Muscle layer of duodenum (tissue), 2 donors: ENCODE measurements around the gene DSG2.

Experiments used
- H3K27ac ChIP-seq: one replicate; pipeline ENCODE4 v1.7.0; 2013; ENCODE audit warnings: mild to moderate bottlenecking, low read length
- H3K27me3 ChIP-seq: one replicate; pipeline ENCODE4 v1.7.0; 2013; ENCODE audit warnings: low read depth, mild to moderate bottlenecking, control low read depth, low read length
- H3K36me3 ChIP-seq, 2 donors: one replicate each; pipeline ENCODE4 v1.7.0; 2013; ENCODE audit warnings: low read length in 2 of 2, control low read depth in 1 of 2, mild to moderate bottlenecking in 1 of 2; ENCODE audit not compliant: insufficient read depth in 2 of 2, control insufficient read depth in 1 of 2
- H3K4me1 ChIP-seq, 2 donors: one replicate each; pipeline ENCODE4 v1.7.0; 2013; ENCODE audit warnings: low read length in 2 of 2, mild to moderate bottlenecking in 2 of 2, control low read depth in 1 of 2, moderate library complexity in 1 of 2; ENCODE audit not compliant: insufficient read depth in 2 of 2, control insufficient read depth in 1 of 2
- H3K4me3 ChIP-seq, 2 donors: one replicate each; pipeline ENCODE4 v1.7.0; 2013; ENCODE audit warnings: low read length in 2 of 2, low read depth in 1 of 2, mild to moderate bottlenecking in 1 of 2
- H3K9me3 ChIP-seq, 2 donors: one replicate each; pipeline ENCODE4 v1.7.0; 2013; ENCODE audit warnings: low read length in 2 of 2, control low read depth in 1 of 2, mild to moderate bottlenecking in 1 of 2; ENCODE audit not compliant: control insufficient read depth in 1 of 2
- donor health status: healthy.

The DSG2 gene

GRCh38 chr18:31558567-31558966 lies 60.6 kb downstream of the DSG2 start:
- no peak overlapping the region for H3K4me3 ChIP-seq

GRCh38 chr18:31562726-31563125 lies 64.7 kb downstream of the DSG2 start:
- H3K4me3 ChIP-seq, result no peak overlapping the region

More at GRCh38 chr18:31558567-31558966, 60.6 kb downstream of the DSG2 start:
- Histone ChIP-seq H3K36me3 (no peaks in the 10 kb centered on the region), H3K27me3 (no peaks in the 10 kb centered on the region), H3K9me3 (no peaks in the 10 kb centered on the region), H3K4me1 (no peaks in the 10 kb centered on the region), H3K27ac (no peak overlapping the region)

GRCh38 chr18:31563778-31564177 lies 65.8 kb downstream of the DSG2 start:
- H3K27ac ChIP-seq, result no peak overlapping the region
- no peak overlapping the region for H3K4me3 ChIP-seq
- H3K4me1 ChIP-seq, result no peaks in the 10 kb centered on the region
- H3K27me3 ChIP-seq, result no peaks in the 10 kb centered on the region
- no peaks in the 10 kb centered on the region for H3K36me3 ChIP-seq
- H3K9me3 ChIP-seq, result no peaks in the 10 kb centered on the region

More at GRCh38 chr18:31562726-31563125, 64.7 kb downstream of the DSG2 start:
- H3K4me1 ChIP-seq, result no peaks in the 10 kb centered on the region
- H3K27ac ChIP-seq, result no peak overlapping the region
- no peaks in the 10 kb centered on the region for H3K9me3 ChIP-seq
- no peaks in the 10 kb centered on the region for H3K27me3 ChIP-seq
- H3K36me3 ChIP-seq, result no peaks in the 10 kb centered on the region

- no peaks in the 10 kb centered on the region for H3K27me3 ChIP-seq
- H3K4me1 ChIP-seq, result no peaks in the 10 kb centered on the region
- no peaks in the 10 kb centered on the region for H3K36me3 ChIP-seq
- no peaks in the 10 kb centered on the region for H3K9me3 ChIP-seq
- no peak overlapping the region for H3K27ac ChIP-seq
- no peak overlapping the region for H3K4me3 ChIP-seq
These were observed 67.4 kb downstream of the DSG2 start for GRCh38 chr18:31565345-31565744.

GRCh38 chr18:31565782-31566512 lies 68.0 kb downstream of the DSG2 start:
- H3K36me3 ChIP-seq, result no peaks in the 10 kb centered on the region

GRCh38 chr18:31566576-31567306 lies 68.8 kb downstream of the DSG2 start:
- H3K9me3 ChIP-seq, result no peaks in the 10 kb centered on the region
- no peaks in the 10 kb centered on the region for H3K27me3 ChIP-seq
- H3K4me1 ChIP-seq, result no peaks in the 10 kb centered on the region
- no peak overlapping the region for H3K4me3 ChIP-seq
- no peak overlapping the region for H3K27ac ChIP-seq
- H3K36me3 ChIP-seq, result no peaks in the 10 kb centered on the region

More at GRCh38 chr18:31565782-31566512, 68.0 kb downstream of the DSG2 start:
- H3K9me3 ChIP-seq, result no peaks in the 10 kb centered on the region
- no peaks in the 10 kb centered on the region for H3K27me3 ChIP-seq
- no peak overlapping the region for H3K27ac ChIP-seq
- no peaks in the 10 kb centered on the region for H3K4me1 ChIP-seq
- H3K4me3 ChIP-seq, result no peak overlapping the region

- H3K9me3 ChIP-seq, result no peaks in the 10 kb centered on the region
- no peak overlapping the region for H3K4me3 ChIP-seq
- H3K27ac ChIP-seq, result no peak overlapping the region
- H3K4me1 ChIP-seq, result no peaks in the 10 kb centered on the region
- H3K36me3 ChIP-seq, result no peaks in the 10 kb centered on the region
- H3K27me3 ChIP-seq, result no peaks in the 10 kb centered on the region
These were observed 74.4 kb downstream of the DSG2 start for GRCh38 chr18:31572368-31572767.

- Histone ChIP-seq H3K9me3 (no peaks in the 10 kb centered on the region), H3K27me3 (no peaks in the 10 kb centered on the region), H3K4me1 (no peaks in the 10 kb centered on the region), H3K27ac (no peak overlapping the region), H3K4me3 (no peak overlapping the region), H3K36me3 (no peaks in the 10 kb centered on the region)
These were observed 75.1 kb downstream of the DSG2 start for GRCh38 chr18:31573051-31573450.

GRCh38 chr18:31574359-31574758 lies 76.4 kb downstream of the DSG2 start:
- H3K9me3 ChIP-seq, result no peaks in the 10 kb centered on the region
- H3K4me1 ChIP-seq, result no peaks in the 10 kb centered on the region
- no peak overlapping the region for H3K4me3 ChIP-seq
- no peak overlapping the region for H3K27ac ChIP-seq
- no peaks in the 10 kb centered on the region for H3K36me3 ChIP-seq
- H3K27me3 ChIP-seq, result no peaks in the 10 kb centered on the region

- Histone ChIP-seq H3K27ac (no peak overlapping the region), H3K4me3 (no peak overlapping the region), H3K4me1 (no peaks in the 10 kb centered on the region), H3K36me3 (no peaks in the 10 kb centered on the region), H3K27me3 (no peaks in the 10 kb centered on the region), H3K9me3 (no peaks in the 10 kb centered on the region)
These were observed 77.7 kb downstream of the DSG2 start for GRCh38 chr18:31575515-31576257.

GRCh38 chr18:31576670-31577069 lies 78.7 kb downstream of the DSG2 start:
- Histone ChIP-seq H3K9me3 (no peaks in the 10 kb centered on the region), H3K27ac (no peak overlapping the region), H3K4me1 (no peaks in the 10 kb centered on the region), H3K4me3 (no peak overlapping the region), H3K36me3 (no peaks in the 10 kb centered on the region), H3K27me3 (no peaks in the 10 kb centered on the region)
